H1 (cell line): ENCODE measurements around the gene DBH. TPM values are rescaled to one million over a fixed set of nuclear protein-coding genes. Genes with fewer than 3 reads are reported as not detected.

Experiments
- CTCF ChIA-PET: fragments of 300-600 bp; sonication (Branson Sonifier 250); formaldehyde crosslinking; loops from one replicate; lab custom pipeline; 2021; ENCODE audit not compliant: partially characterized antibody; lab: Charles Lee
- POLR2A ChIA-PET: fragments of 300-600 bp; sonication (Branson Sonifier 250); formaldehyde crosslinking; loops from one replicate; lab custom pipeline; 2021; ENCODE audit warnings: inconsistent platforms; ENCODE audit not compliant: partially characterized antibody; lab: Charles Lee
- DNase-seq, 2 experiments: peaks; one replicate each; pipeline versions ENCODE4 v3.0.0 to v3.0.0-alpha.2; 2010 to 2022; ENCODE audit warnings: low spot score in 2 of 2, low read depth in 1 of 2, mixed read lengths in 1 of 2
- FAIRE-seq: peaks from 2 replicates; lab custom pipeline; 2011; peaks lifted over from hg19 to GRCh38; lab: Jason Lieb, UNC
- H2AFZ ChIP-seq: 2 replicates; pipeline ENCODE4 v1.8.1; 2012; ENCODE audit warnings: low read length, inconsistent platforms
- H2AK5ac ChIP-seq: 2 replicates; pipeline ENCODE4 v1.6.1; 2013; ENCODE audit warnings: low read depth, low read length
- H2BK120ac ChIP-seq: replicated peaks from 2 replicates; pipeline ENCODE3; 2013; ENCODE audit warnings: low read depth, low read length, inconsistent platforms
- H2BK12ac ChIP-seq: 2 replicates; pipeline ENCODE4 v1.6.1; 2013; ENCODE audit warnings: low read depth, low read length
- H2BK15ac ChIP-seq: 2 replicates; pipeline ENCODE4 v1.6.1; 2013; ENCODE audit warnings: low read length
- H2BK20ac ChIP-seq: 2 replicates; pipeline ENCODE4 v1.6.1; 2013; ENCODE audit warnings: low read length
- H2BK5ac ChIP-seq: 2 replicates; pipeline ENCODE4 v1.6.1; 2013; ENCODE audit warnings: low read depth, low read length
- H3K14ac ChIP-seq: 2 replicates; pipeline ENCODE4 v1.6.1; 2013; ENCODE audit warnings: inconsistent platforms; ENCODE audit not compliant: insufficient read length
- H3K18ac ChIP-seq: 2 replicates; pipeline ENCODE4 v1.6.1; 2013; ENCODE audit warnings: low read length; ENCODE audit errors: extremely low read depth
- H3K23ac ChIP-seq: 2 replicates; pipeline ENCODE4 v1.6.1; 2013; ENCODE audit warnings: inconsistent platforms; ENCODE audit not compliant: insufficient read length
- H3K23me2 ChIP-seq: 2 replicates; pipeline ENCODE4 v1.6.1; 2013; ENCODE audit warnings: low read depth, low read length
- H3K27ac ChIP-seq: 2 replicates; pipeline ENCODE4 v1.6.1; 2011; ENCODE audit warnings: low read depth, low read length, inconsistent platforms
- H3K27me3 ChIP-seq, 4 experiments: replicated peaks in 1 of 4; 1 replicate in 1 of 4; 2 replicates in 3 of 4; pipeline versions ENCODE4 v1.6.1 to v1.8.1; 2011 to 2013; ENCODE audit warnings: low read length in 3 of 4, mild to moderate bottlenecking in 3 of 4, inconsistent platforms in 2 of 4, mixed read lengths in 2 of 4, moderate library complexity in 1 of 4; ENCODE audit not compliant: control insufficient read depth in 3 of 4, insufficient read depth in 3 of 4; ENCODE audit errors: extremely low read depth in 1 of 4
- H3K36me3 ChIP-seq, 4 experiments: 2 replicates each; pipeline versions ENCODE4 v1.6.1 to v1.8.1; 2011 to 2013; ENCODE audit warnings: mild to moderate bottlenecking in 4 of 4, low read length in 3 of 4, moderate library complexity in 2 of 4, control low read depth in 1 of 4, inconsistent platforms in 1 of 4; ENCODE audit not compliant: insufficient read depth in 4 of 4, control insufficient read depth in 2 of 4
- H3K4ac ChIP-seq: replicated peaks from 2 replicates; pipeline ENCODE3; 2013; ENCODE audit warnings: low read length, low read depth, mixed read lengths, inconsistent platforms; ENCODE audit not compliant: insufficient read length
- H3K4me1 ChIP-seq, 4 experiments: replicated peaks in 1 of 4; 1 replicate in 1 of 4; 2 replicates in 3 of 4; pipeline versions ENCODE4 v1.6.1 to v1.8.1; 2011 to 2013; ENCODE audit warnings: low read length in 3 of 4, inconsistent platforms in 2 of 4, mixed read lengths in 1 of 4; ENCODE audit not compliant: insufficient read depth in 4 of 4, control insufficient read depth in 3 of 4
- H3K4me2 ChIP-seq, 2 experiments: 2 replicates each; pipeline versions ENCODE4 v1.6.1 to v1.8.1; 2011 to 2013; ENCODE audit warnings: low read depth in 2 of 2, low read length in 2 of 2, control low read depth in 1 of 2, inconsistent platforms in 1 of 2, mild to moderate bottlenecking in 1 of 2; ENCODE audit not compliant: insufficient read depth in 1 of 2
- H3K4me3 ChIP-seq, 4 experiments: fragments of 200-600, 300-600 bp in 1 of 4; sonication (generic), shearing (Covaris generic), sonication (Bioruptor Twin) in 1 of 4; 2 replicates each; pipeline versions ENCODE4 v1.5.1 to v1.8.1; 2011 to 2016; ENCODE audit warnings: low read length in 4 of 4, low read depth in 3 of 4, control low read depth in 2 of 4, inconsistent platforms in 2 of 4, mild to moderate bottlenecking in 2 of 4, mixed read lengths in 1 of 4, moderate library complexity in 1 of 4; ENCODE audit not compliant: insufficient read depth in 2 of 4; ENCODE audit errors: extremely low read depth in 1 of 4
- H3K56ac ChIP-seq: replicated peaks from 2 replicates; pipeline ENCODE3; 2013; ENCODE audit warnings: low read depth, mild to moderate bottlenecking, mixed read lengths, low read length, inconsistent platforms; ENCODE audit not compliant: insufficient read length
- H3K79me1 ChIP-seq: 2 replicates; pipeline ENCODE4 v1.6.1; 2013; ENCODE audit warnings: low read depth, low read length, control low read depth
- H3K79me2 ChIP-seq, 2 experiments: 2 replicates each; pipeline versions ENCODE4 v1.6.1 to v1.8.1; 2012 to 2013; ENCODE audit warnings: low read length in 2 of 2, mild to moderate bottlenecking in 2 of 2, inconsistent platforms in 1 of 2; ENCODE audit not compliant: insufficient read depth in 2 of 2, control insufficient read depth in 1 of 2
- H3K9ac ChIP-seq, 4 experiments: replicated peaks in 1 of 4; 1 replicate in 1 of 4; 2 replicates in 3 of 4; pipeline versions ENCODE4 v1.6.1 to v1.8.1; 2011 to 2013; ENCODE audit warnings: low read depth in 3 of 4, low read length in 3 of 4, control low read depth in 2 of 4, mild to moderate bottlenecking in 2 of 4, moderate library complexity in 2 of 4, inconsistent platforms in 1 of 4; ENCODE audit errors: extremely low read depth in 1 of 4
- H3K9me3 ChIP-seq, 2 experiments: 2 replicates each; pipeline versions ENCODE4 v1.6.1 to v1.8.1; 2012 to 2013; ENCODE audit warnings: mild to moderate bottlenecking in 2 of 2, moderate library complexity in 2 of 2, control low read depth in 1 of 2, inconsistent platforms in 1 of 2, low read depth in 1 of 2, low read length in 1 of 2, mixed read lengths in 1 of 2; ENCODE audit not compliant: insufficient read depth in 2 of 2
- H4K20me1 ChIP-seq, 2 experiments: replicated peaks in 1 of 2; 2 replicates each; pipeline versions ENCODE3 to v1.8.1; 2011 to 2013; ENCODE audit warnings: inconsistent platforms in 2 of 2, low read length in 2 of 2, mild to moderate bottlenecking in 1 of 2; ENCODE audit not compliant: insufficient read depth in 2 of 2, control insufficient read depth in 1 of 2
- H4K5ac ChIP-seq: 2 replicates; pipeline ENCODE4 v1.6.1; 2013; ENCODE audit warnings: low read length, low read depth, mixed read lengths, inconsistent platforms; ENCODE audit not compliant: insufficient read length
- H4K8ac ChIP-seq: 2 replicates; pipeline ENCODE4 v1.8.0; 2013; ENCODE audit warnings: mild to moderate bottlenecking, moderate library complexity, low read length, inconsistent platforms; ENCODE audit not compliant: insufficient read depth; ENCODE audit errors: extremely low read depth
- H4K91ac ChIP-seq: replicated peaks from 2 replicates; pipeline ENCODE3; 2013; ENCODE audit warnings: low read length, mixed read lengths, inconsistent platforms; ENCODE audit not compliant: insufficient read length
- HDAC6 ChIP-seq: IDR thresholded peaks from one replicate; pipeline ENCODE4 v1.7.1; 2012; ENCODE audit warnings: low read depth, mild to moderate bottlenecking, inconsistent platforms, low read length, moderate library complexity
- KDM5A ChIP-seq: fragments of 200-600 bp; IDR thresholded peaks from 2 replicates; pipeline ENCODE4 v1.7.1; 2012; ENCODE audit warnings: mild to moderate bottlenecking, low read length, inconsistent platforms, mixed read lengths
- MAFK ChIP-seq: IDR thresholded peaks from 2 replicates; pipeline ENCODE4 v1.6.1; 2012; ENCODE audit warnings: low read depth, mild to moderate bottlenecking, improper control_type of control experiment, low read length
- TAF7 ChIP-seq: optimal IDR thresholded peaks from 2 replicates; pipeline ENCODE3; 2011; ENCODE audit warnings: low read depth, mild to moderate bottlenecking, inconsistent platforms, low read length, moderate library complexity, borderline replicate concordance
- TCF12 ChIP-seq: IDR thresholded peaks from 2 replicates; pipeline ENCODE4 v1.6.1; 2011; ENCODE audit warnings: low read depth, mild to moderate bottlenecking, low read length
- WGBS, 2 experiments: shearing (Covaris generic) in 1 of 2; methylation state at CpG; one replicate each; pipeline versions ENCODE4 v1.1.6 to v1.1.7; 2013 to 2015; ENCODE audit warnings: low lambda C conversion rate in 2 of 2, mixed read lengths in 2 of 2, inconsistent platforms in 1 of 2, low coverage in 1 of 2, missing lambda C conversion rate in 1 of 2; ENCODE audit not compliant: insufficient replicate concordance in 2 of 2, insufficient coverage in 1 of 2, insufficient read length in 1 of 2; ENCODE audit errors: extremely low coverage in 1 of 2, missing lambda C conversion rate in 1 of 2; 5-methylcytosine and 5-hydroxymethylcytosine counted together
- polyA plus RNA-seq, 7 experiments: library from polyadenylated mRNA; depleted of rRNA in 3 of 7; stranded (reverse) in 5 of 7; unstranded in 2 of 7; fragments of >200 nt in 5 of 7; fragments of 200-250 nt in 2 of 7; gene quantifications; 1 replicate in 5 of 7; 2 replicates in 1 of 7; 4 replicates in 1 of 7; pipeline versions ENCODE4 v1.2.1 to v1.2.3, GENCODE V29; 2011 to 2013; ENCODE audit warnings: missing spikeins in 2 of 7, mixed read lengths in 2 of 7
- total RNA-seq: library from RNA; stranded (reverse); fragmentation: NEBNext Ultra II Directional; extraction: Animal tissue kit (Norgen Biotek cat#: 25700); gene quantifications from 2 replicates; pipeline ENCODE4 v1.2.1, GENCODE V29; 2021

DBH gene
- total and polyA plus RNA-seq, 2 of the 8 experiments (the other 6 are each of a cell fraction or from before 2014, with no cell fraction given) = 0.18 TPM; not detected in 1

DNA sequence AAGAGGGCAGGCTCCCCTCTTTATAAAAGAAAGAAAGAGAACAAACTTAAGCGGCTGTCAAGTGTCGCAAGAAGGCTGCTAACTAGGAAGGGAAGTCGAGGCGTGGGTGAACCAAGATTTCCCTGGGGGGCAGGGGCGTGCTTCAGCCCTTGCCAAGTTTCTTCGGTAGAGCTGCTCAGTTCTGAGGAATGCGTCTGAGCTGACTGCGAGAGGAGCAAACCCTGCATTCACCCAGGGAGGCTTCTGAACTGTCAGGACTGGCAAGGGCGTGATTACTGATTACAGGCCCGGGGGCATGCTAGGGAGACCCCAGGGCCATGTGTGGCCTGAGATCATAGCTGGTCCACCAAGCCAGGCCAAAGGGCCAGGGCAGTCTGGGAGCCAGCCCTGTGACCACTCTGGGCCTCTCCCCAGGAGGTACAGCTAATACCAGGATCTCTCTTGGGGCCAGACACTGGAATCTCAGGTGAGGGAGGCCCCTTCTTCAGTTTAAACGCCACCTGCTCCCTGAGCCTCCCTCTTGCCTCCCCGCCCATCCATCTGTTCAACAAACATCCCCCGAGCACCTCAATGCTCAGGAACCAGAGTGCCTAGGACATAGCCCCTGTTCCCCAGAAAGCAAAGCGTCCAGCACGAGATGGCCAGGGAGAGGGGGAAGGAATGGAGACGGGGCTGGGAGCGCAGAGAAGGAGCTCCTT lies 71.1 kb downstream of the DBH start:
- H2AFZ ChIP-seq = no peak overlapping the region
- H3K9ac ChIP-seq = no peak overlapping the region
- H3K4me3 ChIP-seq = no peak overlapping the region
- no peak overlapping the region for H4K8ac ChIP-seq
- H3K4me2 ChIP-seq = no peak overlapping the region
- TF ChIP-seq HDAC6 = no peak
- no peak for TF ChIP-seq TAF7
- TF ChIP-seq MAFK = no peak
- no peak for TF ChIP-seq KDM5A
- no peak for TF ChIP-seq TCF12
- TF ChIP-seq, all 59 proteins: peak for 0
- peaks cover 0 to 10% (median 8%) of the 10 kb centered on the region in 4 experiments; a peak in 5 of 7 replicates for H3K4me1 ChIP-seq
- peaks cover 0 to 1% of the 10 kb centered on the region in 2 experiments for H4K20me1 ChIP-seq
- H2BK5ac ChIP-seq = no peak overlapping the region
- no peak overlapping the region for H3K27ac ChIP-seq
- H3K4ac ChIP-seq = no peak overlapping the region
- H2BK15ac ChIP-seq = no peak overlapping the region
- H2BK120ac ChIP-seq = no peak overlapping the region
- FAIRE-seq (no peak), DNase-seq (no peak)
- WGBS, 2 experiments = 87% methylated on average over 17 of the region's 17 CpGs; no CpG with 5 or more reads in 1 of the 2 experiments
- H2BK12ac ChIP-seq = no peak overlapping the region
- no peak overlapping the region for H4K91ac ChIP-seq
- H2BK20ac ChIP-seq = no peak overlapping the region
- H3K36me3 ChIP-seq = no peaks in the 10 kb centered on the region
- H3K18ac ChIP-seq = no peak overlapping the region
- no peak overlapping the region for H3K23ac ChIP-seq
- no peaks in the 10 kb centered on the region for H3K27me3 ChIP-seq
- ChIA-PET POLR2A (interaction anchor here (0.7 kb wide), 1 partner anchor 146 kb away, joined by 3 read pairs; no protein-coding TSS in a partner anchor), CTCF (interaction anchor here (0.8 to 3.2 kb wide), 12 partner anchors 20 to 221 kb away, joined by 3 to 12 read pairs (median 4); partner anchors contain the start of gene ADAMTSL2)
- H3K9me3 ChIP-seq = no peaks in the 10 kb centered on the region
- H3K56ac ChIP-seq = no peak overlapping the region
- H2AK5ac ChIP-seq = no peak overlapping the region
- H4K5ac ChIP-seq = no peak overlapping the region
- H3K79me1 ChIP-seq = no peaks in the 10 kb centered on the region
- H3K23me2 ChIP-seq = no peaks in the 10 kb centered on the region
- H3K14ac ChIP-seq = no peak overlapping the region
- H3K79me2 ChIP-seq = no peaks in the 10 kb centered on the region
